ENCODE data around the gene PAMR1.

Gene PAMR1

GRCh38 chr11:35419184-35419829, 106.1 kb downstream of the PAMR1 start, which contains the start of gene SLC1A2:
SLC1A2 (minus strand) TSS chr11:35419558; CDS start chr11:35418966, 592 bp downstream.
- no peak for TF ChIP-seq POLR2A (IDR thresholded peaks at IDR 0.05; ENCODE audit: low read depth, low read length)
- FAIRE-seq (no peak), DNase-seq (ENCODE audit: insufficient read length, low spot score) (peak; percentile 23)

DNA sequence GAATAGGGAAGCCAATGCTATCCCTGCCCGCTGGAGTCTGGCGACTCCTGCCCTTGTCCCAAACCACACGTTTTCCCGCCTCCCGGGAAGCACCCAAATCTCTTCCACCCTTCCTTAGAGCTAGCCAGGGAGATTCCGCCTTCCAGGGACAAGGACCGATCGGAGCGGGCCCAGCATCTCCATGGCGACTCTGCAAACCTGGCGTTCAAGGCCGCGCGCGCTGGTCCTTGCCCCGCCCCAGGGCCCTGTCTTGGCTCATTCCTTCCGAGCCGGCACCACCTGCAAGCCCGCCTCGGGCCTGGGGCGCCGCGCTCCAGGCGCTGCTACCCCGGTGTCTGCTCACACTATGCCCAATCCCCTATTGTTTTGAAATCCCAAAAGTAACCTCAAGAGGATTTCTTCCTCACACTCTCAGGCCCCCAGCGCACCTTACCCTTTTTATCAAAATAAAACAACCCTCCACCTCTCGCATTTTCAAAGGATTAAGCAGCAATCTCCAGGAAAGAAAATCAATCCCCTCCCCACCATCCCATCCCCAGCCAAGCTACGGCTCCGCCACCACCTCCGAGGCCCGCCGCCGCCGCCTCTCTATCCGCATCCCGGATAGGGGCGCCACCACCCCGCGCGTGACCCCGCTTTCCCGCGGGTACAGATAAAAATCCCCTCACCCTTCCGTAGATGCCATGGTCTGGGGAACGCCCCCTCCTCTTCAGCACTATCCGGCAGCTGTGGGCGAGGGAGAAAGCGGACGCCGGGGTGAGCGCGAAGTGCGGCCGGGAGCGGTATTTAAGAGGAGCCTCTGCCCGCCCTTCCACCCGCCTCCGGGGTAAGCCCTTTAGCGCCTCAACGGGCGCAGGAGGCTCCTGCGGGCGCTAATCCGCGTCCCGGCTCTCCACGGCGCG, 106.9 kb downstream of the PAMR1 start:
- TF ChIP-seq SPI1 (IDR thresholded peaks at IDR 0.05; ENCODE audit: low read depth, low read length): no peak
- TF ChIP-seq TAF1 (IDR thresholded peaks at IDR 0.05; ENCODE audit: low read depth, low read length): no peak
- TF ChIP-seq POLR2A (IDR thresholded peaks at IDR 0.05; ENCODE audit: low read depth, low read length): no peak
- TF ChIP-seq PAX5 (IDR thresholded peaks at IDR 0.05; ENCODE audit: insufficient read depth, low read length, severe bottlenecking): no peak
- no peak for TF ChIP-seq POLR2AphosphoS5 (IDR thresholded peaks at IDR 0.05; ENCODE audit: low read depth, low read length)
- TF ChIP-seq POU2F2 (IDR thresholded peaks at IDR 0.05; ENCODE audit: low read depth, low read length): no peak
- FAIRE-seq (no peak), DNase-seq (ENCODE audit: insufficient read length, low spot score) (peak; percentile 40)

- DNase-seq (ENCODE audit: insufficient read length, low spot score) (no peak), FAIRE-seq (no peak)
- TF ChIP-seq POLR2A (IDR thresholded peaks at IDR 0.05; ENCODE audit: low read depth, low read length) (no peak), POLR2AphosphoS5 (IDR thresholded peaks at IDR 0.05; ENCODE audit: low read depth, low read length) (no peak), TAF1 (IDR thresholded peaks at IDR 0.05; ENCODE audit: low read depth, low read length) (no peak), SPI1 (IDR thresholded peaks at IDR 0.05; ENCODE audit: low read depth, low read length) (no peak), PAX5 (IDR thresholded peaks at IDR 0.05; ENCODE audit: insufficient read depth, low read length, severe bottlenecking) (no peak), POU2F2 (IDR thresholded peaks at IDR 0.05; ENCODE audit: low read depth, low read length) (no peak)
Measured at GRCh38 chr11:35415487-35415886, 109.9 kb downstream of the PAMR1 start.

DNA sequence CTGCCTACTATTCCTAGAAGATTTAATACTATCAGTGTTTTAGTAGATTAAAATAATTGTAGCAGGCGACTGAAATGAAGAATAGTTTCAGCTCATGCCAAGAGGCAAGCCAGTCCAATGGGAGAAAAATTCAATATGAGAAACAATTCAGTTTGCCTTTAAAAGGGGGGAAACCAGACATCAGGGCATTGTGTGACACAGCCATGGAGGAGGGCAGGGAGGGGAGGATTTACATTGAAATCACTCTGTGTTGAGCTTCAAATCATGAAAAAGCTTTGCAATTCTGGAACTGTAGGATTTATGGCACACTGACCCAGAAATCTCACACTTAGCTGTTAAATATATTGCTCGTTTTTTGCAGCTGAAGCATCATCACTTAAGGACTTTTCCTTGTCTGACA, 110.6 kb downstream of the PAMR1 start:
- no peak for DNase-seq (ENCODE audit: insufficient read length, low spot score)
- TF ChIP-seq TAF1 (IDR thresholded peaks at IDR 0.05; ENCODE audit: low read depth, low read length) (no peak), POLR2AphosphoS5 (IDR thresholded peaks at IDR 0.05; ENCODE audit: low read depth, low read length) (no peak), PAX5 (IDR thresholded peaks at IDR 0.05; ENCODE audit: insufficient read depth, low read length, severe bottlenecking) (no peak), POLR2A (IDR thresholded peaks at IDR 0.05; ENCODE audit: low read depth, low read length) (no peak), POU2F2 (IDR thresholded peaks at IDR 0.05; ENCODE audit: low read depth, low read length) (no peak), SPI1 (IDR thresholded peaks at IDR 0.05; ENCODE audit: low read depth, low read length) (no peak)
- FAIRE-seq: no peak

DNA sequence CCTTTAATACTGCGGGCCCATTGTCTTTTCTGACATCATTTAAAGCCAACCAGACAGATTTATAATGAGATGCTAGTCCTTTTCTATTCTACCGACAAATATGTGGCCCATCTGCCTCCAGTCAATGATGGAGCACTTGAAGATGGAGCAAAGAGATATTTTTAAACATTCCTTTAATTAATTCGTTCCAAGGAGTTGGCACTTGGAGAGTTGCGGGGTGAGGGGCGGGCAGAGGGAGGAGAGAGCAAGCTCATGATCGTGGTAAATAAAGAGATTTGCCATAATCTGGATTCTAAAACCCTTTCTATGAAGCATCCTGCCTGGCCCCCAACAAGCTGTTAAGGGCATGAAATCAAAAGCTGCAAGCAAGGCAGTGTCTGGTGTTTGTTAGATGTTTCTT, 111.1 kb downstream of the PAMR1 start:
- FAIRE-seq: no peak
- DNase-seq (ENCODE audit: insufficient read length, low spot score): no peak
- no peak for TF ChIP-seq PAX5 (IDR thresholded peaks at IDR 0.05; ENCODE audit: insufficient read depth, low read length, severe bottlenecking)
- no peak for TF ChIP-seq POU2F2 (IDR thresholded peaks at IDR 0.05; ENCODE audit: low read depth, low read length)
- TF ChIP-seq SPI1 (IDR thresholded peaks at IDR 0.05; ENCODE audit: low read depth, low read length): no peak
- TF ChIP-seq POLR2AphosphoS5 (IDR thresholded peaks at IDR 0.05; ENCODE audit: low read depth, low read length): no peak
- TF ChIP-seq POLR2A (IDR thresholded peaks at IDR 0.05; ENCODE audit: low read depth, low read length): no peak
- TF ChIP-seq TAF1 (IDR thresholded peaks at IDR 0.05; ENCODE audit: low read depth, low read length): no peak

GRCh38 chr11:35413598-35413997, 111.8 kb downstream of the PAMR1 start:
- DNase-seq (ENCODE audit: insufficient read length, low spot score) (no peak), FAIRE-seq (no peak)
- TF ChIP-seq SPI1 (IDR thresholded peaks at IDR 0.05; ENCODE audit: low read depth, low read length) (no peak), TAF1 (IDR thresholded peaks at IDR 0.05; ENCODE audit: low read depth, low read length) (no peak), POU2F2 (IDR thresholded peaks at IDR 0.05; ENCODE audit: low read depth, low read length) (no peak), PAX5 (IDR thresholded peaks at IDR 0.05; ENCODE audit: insufficient read depth, low read length, severe bottlenecking) (no peak), POLR2AphosphoS5 (IDR thresholded peaks at IDR 0.05; ENCODE audit: low read depth, low read length) (no peak), POLR2A (IDR thresholded peaks at IDR 0.05; ENCODE audit: low read depth, low read length) (no peak)

GRCh38 chr11:35412285-35412684, 113.1 kb downstream of the PAMR1 start:
- no peak for TF ChIP-seq POLR2AphosphoS5 (IDR thresholded peaks at IDR 0.05; ENCODE audit: low read depth, low read length)
- TF ChIP-seq PAX5 (IDR thresholded peaks at IDR 0.05; ENCODE audit: insufficient read depth, low read length, severe bottlenecking): no peak
- no peak for TF ChIP-seq POU2F2 (IDR thresholded peaks at IDR 0.05; ENCODE audit: low read depth, low read length)
- no peak for TF ChIP-seq TAF1 (IDR thresholded peaks at IDR 0.05; ENCODE audit: low read depth, low read length)
- no peak for TF ChIP-seq POLR2A (IDR thresholded peaks at IDR 0.05; ENCODE audit: low read depth, low read length)
- no peak for TF ChIP-seq SPI1 (IDR thresholded peaks at IDR 0.05; ENCODE audit: low read depth, low read length)
- DNase-seq (ENCODE audit: insufficient read length, low spot score): no peak
- FAIRE-seq: peak; percentile 54

GRCh38 chr11:35407041-35407440, 118.4 kb downstream of the PAMR1 start:
- no peak for TF ChIP-seq POU2F2 (IDR thresholded peaks at IDR 0.05; ENCODE audit: low read depth, low read length)
- TF ChIP-seq PAX5 (IDR thresholded peaks at IDR 0.05; ENCODE audit: insufficient read depth, low read length, severe bottlenecking): no peak
- TF ChIP-seq TAF1 (IDR thresholded peaks at IDR 0.05; ENCODE audit: low read depth, low read length): no peak
- no peak for TF ChIP-seq POLR2AphosphoS5 (IDR thresholded peaks at IDR 0.05; ENCODE audit: low read depth, low read length)
- no peak for TF ChIP-seq POLR2A (IDR thresholded peaks at IDR 0.05; ENCODE audit: low read depth, low read length)
- no peak for TF ChIP-seq SPI1 (IDR thresholded peaks at IDR 0.05; ENCODE audit: low read depth, low read length)
- FAIRE-seq (no peak), DNase-seq (ENCODE audit: insufficient read length, low spot score) (no peak)

GRCh38 chr11:35404388-35404775, 121.0 kb downstream of the PAMR1 start:
- FAIRE-seq (peak; percentile 76), DNase-seq (ENCODE audit: insufficient read length, low spot score) (no peak)
- no peak for TF ChIP-seq POLR2A (IDR thresholded peaks at IDR 0.05; ENCODE audit: low read depth, low read length)
- no peak for TF ChIP-seq POLR2AphosphoS5 (IDR thresholded peaks at IDR 0.05; ENCODE audit: low read depth, low read length)
- TF ChIP-seq PAX5 (IDR thresholded peaks at IDR 0.05; ENCODE audit: insufficient read depth, low read length, severe bottlenecking): no peak
- TF ChIP-seq TAF1 (IDR thresholded peaks at IDR 0.05; ENCODE audit: low read depth, low read length): no peak
- no peak for TF ChIP-seq POU2F2 (IDR thresholded peaks at IDR 0.05; ENCODE audit: low read depth, low read length)
- no peak for TF ChIP-seq SPI1 (IDR thresholded peaks at IDR 0.05; ENCODE audit: low read depth, low read length)

All from GM12891 (cell line).